Smooth muscle cell of the brain vasculature (primary cell): ENCODE measurements around the gene C22orf15.

Experiments used
- DNase-seq: peaks from one replicate; pipeline ENCODE4 v3.0.0-alpha.2; 2012; ENCODE audit warnings: low read depth, low spot score

C22orf15 gene

GRCh38 chr22:23787600-23787896 is 24.8 kb downstream of the C22orf15 start:
- DNase-seq, result no peak

GRCh38 chr22:23787910-23788309 is 25.1 kb downstream of the C22orf15 start:
- DNase-seq, result no peak

- no peak for DNase-seq
These were observed 26.3 kb downstream of the C22orf15 start for GRCh38 chr22:23789121-23789520.

- DNase-seq, result no peak
These were observed 26.8 kb downstream of the C22orf15 start for GRCh38 chr22:23789638-23790037.

- DNase-seq, result no peak
These were observed 28.3 kb downstream of the C22orf15 start for GRCh38 chr22:23790819-23791737.

GRCh38 chr22:23791738-23792645 is 29.2 kb downstream of the C22orf15 start:
- DNase-seq, result no peak

- no peak for DNase-seq
These were observed 30.5 kb downstream of the C22orf15 start for GRCh38 chr22:23793326-23793725.

GRCh38 chr22:23796461-23796860 is 33.7 kb downstream of the C22orf15 start:
- no peak for DNase-seq

GRCh38 chr22:23800297-23801237 is 37.8 kb downstream of the C22orf15 start:
- no peak for DNase-seq

GRCh38 chr22:23801238-23801821 is 38.5 kb downstream of the C22orf15 start:
- DNase-seq, result no peak

GRCh38 chr22:23801886-23802377 is 39.1 kb downstream of the C22orf15 start:
- no peak for DNase-seq

GRCh38 chr22:23803001-23803819 is 40.4 kb downstream of the C22orf15 start:
- DNase-seq, result no peak

GRCh38 chr22:23804781-23805291 is 42.0 kb downstream of the C22orf15 start:
- DNase-seq, result no peak

- DNase-seq, result no peak
These were observed 44.0 kb downstream of the C22orf15 start for GRCh38 chr22:23806837-23807236.

- DNase-seq, result no peak
These were observed 49.6 kb downstream of the C22orf15 start for GRCh38 chr22:23812378-23812777.
